ENCODE results near the gene HERPUD1. TPM values are rescaled to one million over a fixed set of nuclear protein-coding genes. Genes with fewer than 3 reads are reported as not detected.

The HERPUD1 gene
- total RNA-seq, 3 donors from 2014 or later (not counting 1 experiment from before 2014, with no cell fraction given) = 181 to 266 (median 243) TPM

- 93% methylated on average over 9 of the region's 9 CpGs for WGBS (ENCODE audit: insufficient coverage)
- H3K4me1 Mint-ChIP-seq = peaks cover 4 to 5% of the 10 kb centered on the region in 2 donors
These were observed 8.4 kb upstream of the HERPUD1 start for GRCh38 chr16:56923481-56924091.

GRCh38 chr16:56927471-56927870 lies 4.5 kb upstream of the HERPUD1 start:
- intact Hi-C loops (cut with micrococcal nuclease) = no loop called here
- H3K36me3 Mint-ChIP-seq = no peaks in the 10 kb centered on the region
- no peak for ATAC-seq
- Histone ChIP-seq H3K27me3 (ENCODE audit: control insufficient read depth, insufficient read depth, low read length) (peaks cover 2% of the 10 kb centered on the region), H3K4me1 (ENCODE audit: control insufficient read depth, insufficient read depth, low read length) (peaks cover 20% of the 10 kb centered on the region), H3K36me3 (ENCODE audit: control insufficient read depth, insufficient read depth, low read length) (no peaks in the 10 kb centered on the region), H3K9me3 (ENCODE audit: control insufficient read depth, insufficient read depth, low read length) (no peaks in the 10 kb centered on the region), H3K4me3 (ENCODE audit: low read length) (no peak overlapping the region), H3K27ac (ENCODE audit: low read length) (no peak overlapping the region)
- H3K4me3 Mint-ChIP-seq = no peak overlapping the region
- TF ChIP-seq CTCF (IDR thresholded peaks at IDR 0.05) = no peak
- H3K27ac Mint-ChIP-seq = no peak overlapping the region
- no peaks in the 10 kb centered on the region for H3K9me3 Mint-ChIP-seq
- WGBS (ENCODE audit: insufficient coverage) = 67% methylated on average over 2 of the region's 2 CpGs
- peaks cover 6 to 19% of the 10 kb centered on the region in 2 donors for H3K4me1 Mint-ChIP-seq
- peaks cover 3 to 7% of the 10 kb centered on the region in 2 donors for H3K27me3 Mint-ChIP-seq (ENCODE audit: low read depth in 2 of 2)
- DNase-seq = no peak

More at GRCh38 chr16:56923481-56924091, 8.4 kb upstream of the HERPUD1 start:
- Histone ChIP-seq H3K4me3 (ENCODE audit: low read length) (no peak overlapping the region), H3K4me1 (ENCODE audit: control insufficient read depth, insufficient read depth, low read length) (peaks cover 9% of the 10 kb centered on the region), H3K9me3 (ENCODE audit: control insufficient read depth, insufficient read depth, low read length) (no peaks in the 10 kb centered on the region), H3K27ac (ENCODE audit: low read length) (no peak overlapping the region), H3K27me3 (ENCODE audit: control insufficient read depth, insufficient read depth, low read length) (peaks cover 2% of the 10 kb centered on the region), H3K36me3 (ENCODE audit: control insufficient read depth, insufficient read depth, low read length) (no peaks in the 10 kb centered on the region)
- Mint-ChIP-seq H3K36me3 (no peaks in the 10 kb centered on the region), H3K9me3 (no peaks in the 10 kb centered on the region), H3K4me3 (no peak overlapping the region), H3K27ac (no peak overlapping the region), H3K27me3 (ENCODE audit: low read depth in 2 of 2) (peaks cover 25 to 27% of the 10 kb centered on the region in 2 donors)
- no peak for TF ChIP-seq CTCF (IDR thresholded peaks at IDR 0.05)
- ATAC-seq (no peak), DNase-seq (no peak)
- intact Hi-C loops (cut with micrococcal nuclease) = no loop called here

DNA sequence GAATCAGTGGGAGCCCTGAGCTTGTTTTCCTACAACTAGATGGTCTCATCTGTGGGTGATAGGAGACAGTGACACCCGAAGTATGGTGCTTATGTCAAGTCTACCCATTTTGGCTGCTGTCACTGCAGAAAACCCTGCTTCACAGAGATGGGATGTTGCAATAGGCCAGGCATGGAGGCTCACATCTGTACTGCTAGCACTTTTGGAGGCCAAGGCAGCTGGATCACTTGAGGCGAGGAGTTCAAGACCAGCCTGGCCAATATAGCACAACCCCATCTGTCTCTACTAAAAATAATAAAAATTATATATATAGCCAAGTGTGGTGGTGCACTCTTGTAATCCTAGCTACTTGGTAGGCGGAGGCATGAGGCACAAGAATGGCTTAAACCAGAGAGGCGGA lies 2.3 kb upstream of the HERPUD1 start:
- Mint-ChIP-seq H3K9me3 (no peaks in the 10 kb centered on the region), H3K36me3 (no peaks in the 10 kb centered on the region), H3K27me3 (ENCODE audit: low read depth in 2 of 2) (peaks cover 0 to 3% of the 10 kb centered on the region in 2 donors), H3K4me3 (no peak overlapping the region), H3K27ac (no peak overlapping the region), H3K4me1 (peaks cover 19 to 34% of the 10 kb centered on the region in 2 donors)
- DNase-seq = no peak
- Histone ChIP-seq H3K36me3 (ENCODE audit: control insufficient read depth, insufficient read depth, low read length) (no peaks in the 10 kb centered on the region), H3K4me1 (ENCODE audit: control insufficient read depth, insufficient read depth, low read length) (peaks cover 18% of the 10 kb centered on the region), H3K9me3 (ENCODE audit: control insufficient read depth, insufficient read depth, low read length) (no peaks in the 10 kb centered on the region), H3K27ac (ENCODE audit: low read length) (no peak overlapping the region), H3K27me3 (ENCODE audit: control insufficient read depth, insufficient read depth, low read length) (peaks cover 2% of the 10 kb centered on the region), H3K4me3 (ENCODE audit: low read length) (no peak overlapping the region)
- 87% methylated on average over 3 of the region's 4 CpGs for WGBS (ENCODE audit: insufficient coverage)
- no peak for ATAC-seq
- TF ChIP-seq CTCF (IDR thresholded peaks at IDR 0.05) = no peak
- intact Hi-C loops (cut with micrococcal nuclease) = no loop called here

Data from natural killer cell (primary cell).